ENCODE measurements around the gene MARK4.

- TF ChIP-seq, protein P1, sequence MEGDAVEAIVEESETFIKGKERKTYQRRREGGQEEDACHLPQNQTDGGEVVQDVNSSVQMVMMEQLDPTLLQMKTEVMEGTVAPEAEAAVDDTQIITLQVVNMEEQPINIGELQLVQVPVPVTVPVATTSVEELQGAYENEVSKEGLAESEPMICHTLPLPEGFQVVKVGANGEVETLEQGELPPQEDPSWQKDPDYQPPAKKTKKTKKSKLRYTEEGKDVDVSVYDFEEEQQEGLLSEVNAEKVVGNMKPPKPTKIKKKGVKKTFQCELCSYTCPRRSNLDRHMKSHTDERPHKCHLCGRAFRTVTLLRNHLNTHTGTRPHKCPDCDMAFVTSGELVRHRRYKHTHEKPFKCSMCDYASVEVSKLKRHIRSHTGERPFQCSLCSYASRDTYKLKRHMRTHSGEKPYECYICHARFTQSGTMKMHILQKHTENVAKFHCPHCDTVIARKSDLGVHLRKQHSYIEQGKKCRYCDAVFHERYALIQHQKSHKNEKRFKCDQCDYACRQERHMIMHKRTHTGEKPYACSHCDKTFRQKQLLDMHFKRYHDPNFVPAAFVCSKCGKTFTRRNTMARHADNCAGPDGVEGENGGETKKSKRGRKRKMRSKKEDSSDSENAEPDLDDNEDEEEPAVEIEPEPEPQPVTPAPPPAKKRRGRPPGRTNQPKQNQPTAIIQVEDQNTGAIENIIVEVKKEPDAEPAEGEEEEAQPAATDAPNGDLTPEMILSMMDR (conservative IDR thresholded peaks at IDR 0.05) = no peak
- no peak for TF ChIP-seq EZH2 (IDR thresholded peaks at IDR 0.05; ENCODE audit: low read depth)
Measured at GRCh38 chr19:45350477-45351058, 99.5 kb downstream of the MARK4 start.
